H9 (cell line): ENCODE measurements around the gene DRGX. TPM values are rescaled to one million over a fixed set of nuclear protein-coding genes. Genes with fewer than 3 reads are reported as not detected.

Experiments used
- DNase-seq: peaks from one replicate; pipeline ENCODE4 v3.0.0-alpha.2; 2017
- H2AFZ ChIP-seq: one replicate; pipeline ENCODE4 v1.6.1; 2013; ENCODE audit warnings: mild to moderate bottlenecking, low read length, control low read depth, moderate library complexity
- H2AK5ac ChIP-seq: 2 replicates; pipeline ENCODE4 v1.6.1; 2013; ENCODE audit warnings: low read length, control low read depth, mixed read lengths; ENCODE audit not compliant: insufficient read length
- H2BK120ac ChIP-seq: one replicate; pipeline ENCODE4 v1.6.1; 2013; ENCODE audit warnings: low read depth, mild to moderate bottlenecking, low read length, control low read depth, inconsistent platforms; ENCODE audit not compliant: poor library complexity, severe bottlenecking
- H2BK12ac ChIP-seq: 2 replicates; pipeline ENCODE4 v1.6.1; 2013; ENCODE audit warnings: low read length, control low read depth, mixed read lengths, low read depth; ENCODE audit not compliant: insufficient read length
- H2BK15ac ChIP-seq: 2 replicates; pipeline ENCODE4 v1.6.1; 2013; ENCODE audit warnings: low read depth, low read length, control low read depth
- H2BK20ac ChIP-seq: one replicate; pipeline ENCODE4 v1.6.1; 2013; ENCODE audit warnings: low read depth, mild to moderate bottlenecking, low read length, control low read depth, inconsistent platforms; ENCODE audit not compliant: poor library complexity, severe bottlenecking
- H2BK5ac ChIP-seq: 2 replicates; pipeline ENCODE4 v1.6.1; 2013; ENCODE audit warnings: low read length, control low read depth, mixed read lengths; ENCODE audit not compliant: insufficient read length
- H3K14ac ChIP-seq: 2 replicates; pipeline ENCODE4 v1.6.1; 2013; ENCODE audit warnings: low read length, control low read depth; ENCODE audit not compliant: insufficient read depth
- H3K18ac ChIP-seq: 2 replicates; pipeline ENCODE4 v1.6.1; 2013; ENCODE audit warnings: low read depth, mild to moderate bottlenecking, mixed read lengths, low read length, control low read depth; ENCODE audit not compliant: insufficient read length
- H3K23ac ChIP-seq: 2 replicates; pipeline ENCODE4 v1.6.1; 2013; ENCODE audit warnings: low read length, control low read depth, mixed read lengths, low read depth; ENCODE audit not compliant: insufficient read length
- H3K23me2 ChIP-seq: 2 replicates; pipeline ENCODE4 v1.6.1; 2013; ENCODE audit warnings: low read depth, mild to moderate bottlenecking, mixed read lengths, low read length, control low read depth; ENCODE audit not compliant: insufficient read length, poor library complexity, severe bottlenecking
- H3K27ac ChIP-seq: 2 replicates; pipeline ENCODE4 v1.5.1; 2013; ENCODE audit warnings: low read length, control low read depth, mixed read lengths, low read depth; ENCODE audit not compliant: insufficient read length
- H3K27me3 ChIP-seq: 2 replicates; pipeline ENCODE4 v1.6.1; 2013; ENCODE audit warnings: low read length, control low read depth, inconsistent platforms; ENCODE audit not compliant: insufficient read depth
- H3K4ac ChIP-seq: 2 replicates; pipeline ENCODE4 v1.6.1; 2013; ENCODE audit warnings: low read depth, mild to moderate bottlenecking, control low read depth, inconsistent platforms, low read length, moderate library complexity
- H3K4me1 ChIP-seq: 2 replicates; pipeline ENCODE4 v1.6.1; 2013; ENCODE audit warnings: low read length, control low read depth, inconsistent platforms; ENCODE audit not compliant: insufficient read depth
- H3K4me2 ChIP-seq: 2 replicates; pipeline ENCODE4 v1.6.1; 2013; ENCODE audit warnings: low read length, control low read depth, mixed read lengths; ENCODE audit not compliant: insufficient read length, insufficient read depth
- H3K56ac ChIP-seq: 2 replicates; pipeline ENCODE4 v1.6.1; 2013; ENCODE audit warnings: low read depth, mild to moderate bottlenecking, mixed read lengths, low read length, control low read depth; ENCODE audit not compliant: insufficient read length
- H3K79me1 ChIP-seq: 2 replicates; pipeline ENCODE4 v1.6.1; 2013; ENCODE audit warnings: low read depth, mild to moderate bottlenecking, moderate library complexity, low read length, control low read depth, inconsistent platforms; ENCODE audit not compliant: insufficient read depth, poor library complexity, severe bottlenecking
- H3K79me2 ChIP-seq: 2 replicates; pipeline ENCODE4 v1.6.1; 2013; ENCODE audit warnings: low read length, control low read depth, inconsistent platforms; ENCODE audit not compliant: insufficient read depth
- H3K9ac ChIP-seq: 2 replicates; pipeline ENCODE4 v1.6.1; 2013; ENCODE audit warnings: low read length, control low read depth, mixed read lengths; ENCODE audit not compliant: insufficient read length; ENCODE audit errors: extremely low read depth
- H3K9me3 ChIP-seq: one replicate; pipeline ENCODE4 v1.6.1; 2013; ENCODE audit warnings: low read depth, low read length, inconsistent platforms; ENCODE audit not compliant: control insufficient read depth
- H3T11ph ChIP-seq: one replicate; pipeline ENCODE4 v1.6.1; 2013; ENCODE audit warnings: mild to moderate bottlenecking, low read length, control low read depth, inconsistent platforms
- H4K20me1 ChIP-seq: one replicate; pipeline ENCODE4 v1.6.1; 2013; ENCODE audit not compliant: control insufficient read depth, insufficient read length, insufficient read depth
- H4K5ac ChIP-seq: 2 replicates; pipeline ENCODE4 v1.6.1; 2013; ENCODE audit warnings: low read depth, mild to moderate bottlenecking, mixed read lengths, low read length, control low read depth; ENCODE audit not compliant: insufficient read length
- H4K8ac ChIP-seq: replicated peaks from 2 replicates; pipeline ENCODE4 v1.6.1; 2013; ENCODE audit warnings: low read length, control low read depth, mixed read lengths, low read depth; ENCODE audit not compliant: insufficient read length
- H4K91ac ChIP-seq: 2 replicates; pipeline ENCODE4 v1.6.1; 2013; ENCODE audit warnings: low read depth, mild to moderate bottlenecking, moderate library complexity, mixed read lengths, low read length, control low read depth; ENCODE audit not compliant: insufficient read length
- H3K27ac Mint-ChIP-seq, 3 experiments: 2 replicates in 2 of 3; 3 replicates in 1 of 3; pipeline ENCODE4 v1.8.0; 2020 to 2021; ENCODE audit warnings: mixed read lengths in 3 of 3, mild to moderate bottlenecking in 1 of 3, moderate library complexity in 1 of 3
- H3K27me3 Mint-ChIP-seq: 2 replicates; pipeline ENCODE4 v1.8.0; 2021; ENCODE audit warnings: low read depth, mild to moderate bottlenecking, moderate library complexity, mixed read lengths
- H3K36me3 Mint-ChIP-seq, 3 experiments: 2 replicates in 2 of 3; 3 replicates in 1 of 3; pipeline ENCODE4 v1.8.0; 2020 to 2021; ENCODE audit warnings: low read depth in 3 of 3, mixed read lengths in 3 of 3; ENCODE audit not compliant: insufficient read depth in 1 of 3
- H3K4me1 Mint-ChIP-seq, 2 experiments: 2 replicates each; pipeline ENCODE4 v1.8.0; 2020; ENCODE audit warnings: mixed read lengths in 2 of 2
- H3K4me3 Mint-ChIP-seq, 2 experiments: 2 replicates in 1 of 2; 3 replicates in 1 of 2; pipeline ENCODE4 v1.8.0; 2020 to 2021; ENCODE audit warnings: mild to moderate bottlenecking in 2 of 2, mixed read lengths in 2 of 2, moderate library complexity in 1 of 2
- H3K9me3 Mint-ChIP-seq, 2 experiments: 2 replicates in 1 of 2; 3 replicates in 1 of 2; pipeline ENCODE4 v1.8.0; 2020; ENCODE audit warnings: mild to moderate bottlenecking in 2 of 2, mixed read lengths in 2 of 2, moderate library complexity in 1 of 2
- WGBS: extraction: QIAGEN DNeasy Blood & Tissue Kit; methylation state at CpG from one replicate; pipeline ENCODE4 v1.1.7; 2013; ENCODE audit warnings: missing lambda C conversion rate, low lambda C conversion rate, mixed read lengths; ENCODE audit not compliant: insufficient read length; ENCODE audit errors: extremely low coverage; 5-methylcytosine and 5-hydroxymethylcytosine counted together
- total RNA-seq: library from RNA; stranded (reverse); gene quantifications from 2 replicates; pipeline ENCODE4 v1.2.1, GENCODE V29; 2021
- TF ChIP-seq, protein P1 (sequence below): fragments of 200-600 bp; sonication (generic); conservative IDR thresholded peaks from 3 replicates; pipeline ENCODE4 v1.8.0; 2021; ENCODE audit warnings: antibody characterized with exemption, mild to moderate bottlenecking

DRGX gene
- total RNA-seq, 1 experiment from 2014 or later, result not detected

DNA sequence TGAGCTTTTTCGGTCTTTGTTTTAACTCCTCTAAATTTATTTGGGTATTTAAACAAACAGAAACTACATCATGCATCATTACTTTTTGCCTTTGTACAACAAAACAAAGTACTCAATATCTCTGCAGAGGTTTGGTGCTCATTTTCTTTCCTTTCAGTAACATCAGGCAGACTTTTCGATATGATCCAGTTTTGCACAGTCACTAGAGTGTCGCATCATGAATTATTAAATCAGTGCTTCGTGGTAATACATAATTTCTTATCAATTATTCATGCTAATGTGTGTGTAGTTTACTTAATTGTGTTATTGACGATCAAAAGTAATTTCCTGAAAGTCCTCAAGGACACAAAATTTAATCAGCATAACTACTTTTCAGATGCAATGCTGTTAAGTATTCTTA is 31.8 kb downstream of the DRGX start:
- Histone ChIP-seq H4K5ac (no peak overlapping the region), H3K27ac (no peak overlapping the region), H3K4me2 (no peak overlapping the region), H3K14ac (no peak overlapping the region), H2AFZ (no peak overlapping the region), H4K8ac (no peak overlapping the region), H3K9ac (no peak overlapping the region), H3K79me1 (no peaks in the 10 kb centered on the region), H3K23me2 (no peaks in the 10 kb centered on the region), H2AK5ac (no peak overlapping the region), H3T11ph (no peak overlapping the region), H3K27me3 (no peaks in the 10 kb centered on the region), H4K91ac (no peak overlapping the region), H3K4ac (no peak overlapping the region), H2BK12ac (no peak overlapping the region), H3K79me2 (no peaks in the 10 kb centered on the region), H3K9me3 (no peaks in the 10 kb centered on the region), H4K20me1 (no peaks in the 10 kb centered on the region), H2BK5ac (no peak overlapping the region), H2BK15ac (no peak overlapping the region), H2BK120ac (no peak overlapping the region), H2BK20ac (no peak overlapping the region), H3K56ac (no peak overlapping the region), H3K23ac (no peak overlapping the region), H3K4me1 (peaks cover 4% of the 10 kb centered on the region), H3K18ac (no peak overlapping the region)
- no peaks in the 10 kb centered on the region; a peak in 1 of 5 replicates for H3K9me3 Mint-ChIP-seq
- TF ChIP-seq, protein P1, sequence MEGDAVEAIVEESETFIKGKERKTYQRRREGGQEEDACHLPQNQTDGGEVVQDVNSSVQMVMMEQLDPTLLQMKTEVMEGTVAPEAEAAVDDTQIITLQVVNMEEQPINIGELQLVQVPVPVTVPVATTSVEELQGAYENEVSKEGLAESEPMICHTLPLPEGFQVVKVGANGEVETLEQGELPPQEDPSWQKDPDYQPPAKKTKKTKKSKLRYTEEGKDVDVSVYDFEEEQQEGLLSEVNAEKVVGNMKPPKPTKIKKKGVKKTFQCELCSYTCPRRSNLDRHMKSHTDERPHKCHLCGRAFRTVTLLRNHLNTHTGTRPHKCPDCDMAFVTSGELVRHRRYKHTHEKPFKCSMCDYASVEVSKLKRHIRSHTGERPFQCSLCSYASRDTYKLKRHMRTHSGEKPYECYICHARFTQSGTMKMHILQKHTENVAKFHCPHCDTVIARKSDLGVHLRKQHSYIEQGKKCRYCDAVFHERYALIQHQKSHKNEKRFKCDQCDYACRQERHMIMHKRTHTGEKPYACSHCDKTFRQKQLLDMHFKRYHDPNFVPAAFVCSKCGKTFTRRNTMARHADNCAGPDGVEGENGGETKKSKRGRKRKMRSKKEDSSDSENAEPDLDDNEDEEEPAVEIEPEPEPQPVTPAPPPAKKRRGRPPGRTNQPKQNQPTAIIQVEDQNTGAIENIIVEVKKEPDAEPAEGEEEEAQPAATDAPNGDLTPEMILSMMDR, result no peak
- no CpG with 5 or more reads among the region's 5 CpGs for WGBS
- H3K4me1 Mint-ChIP-seq, result peaks cover 15 to 16% of the 10 kb centered on the region in 2 experiments
- H3K4me3 Mint-ChIP-seq, result no peak overlapping the region
- no peak overlapping the region for H3K27ac Mint-ChIP-seq
- peaks cover 2% of the 10 kb centered on the region for H3K27me3 Mint-ChIP-seq
- H3K36me3 Mint-ChIP-seq, result no peaks in the 10 kb centered on the region
- no peak for DNase-seq
